H1 (cell line): ENCODE measurements around the gene HOXD11. TPM values are rescaled to one million over a fixed set of nuclear protein-coding genes. Genes with fewer than 3 reads are reported as not detected.
A peak's percentile ranks its signal among the peaks of the same experiment; 100 is the strongest.

Experiments
- ASH2L ChIP-seq: fragments of 200-600, 300-600 bp; sonication (generic); IDR thresholded peaks from one replicate; pipeline ENCODE4 v1.7.1; 2017; ENCODE audit warnings: low read length
- ATF2 ChIP-seq: IDR thresholded peaks from 2 replicates; pipeline ENCODE4 v1.6.1; 2012; ENCODE audit warnings: low read length, inconsistent platforms
- CBX8 ChIP-seq: fragments of 300-800, 300-1000 bp; sonication (generic); IDR thresholded peaks from 2 replicates; pipeline ENCODE4 v1.7.1; 2016; ENCODE audit warnings: low read depth, low read length, borderline replicate concordance
- CHD2 ChIP-seq: IDR thresholded peaks from 2 replicates; pipeline ENCODE4 v1.6.1; 2012; ENCODE audit warnings: low read length, improper control_type of control experiment
- CREB1 ChIP-seq: IDR thresholded peaks from 2 replicates; pipeline ENCODE4 v1.6.1; 2012; ENCODE audit warnings: inconsistent platforms
- CTCF ChIP-seq, 3 experiments: IDR thresholded peaks; 1 replicate in 2 of 3; 2 replicates in 1 of 3; pipeline versions ENCODE4 v1.5.1 to v1.6.1; 2011; ENCODE audit warnings: low read length in 3 of 3, mild to moderate bottlenecking in 3 of 3, inconsistent platforms in 2 of 3, low read depth in 1 of 3, moderate library complexity in 1 of 3; ENCODE audit not compliant: insufficient read depth in 1 of 3; ENCODE audit errors: control extremely low read depth in 1 of 3
- EGR1 ChIP-seq: IDR thresholded peaks from 2 replicates; pipeline ENCODE4 v1.6.1; 2011; ENCODE audit warnings: low read depth, low read length, borderline replicate concordance
- MAFK ChIP-seq: IDR thresholded peaks from 2 replicates; pipeline ENCODE4 v1.6.1; 2012; ENCODE audit warnings: low read depth, mild to moderate bottlenecking, improper control_type of control experiment, low read length
- RNF2 ChIP-seq: fragments of 200-900, 300-1000 bp; sonication (generic); IDR thresholded peaks from 2 replicates; pipeline ENCODE4 v1.7.1; 2016; ENCODE audit warnings: borderline replicate concordance, low read depth, mild to moderate bottlenecking, antibody characterized with exemption, low read length; ENCODE audit not compliant: poor library complexity, severe bottlenecking; ENCODE audit errors: missing control alignments
- RXRA ChIP-seq: IDR thresholded peaks from 2 replicates; pipeline ENCODE4 v1.6.1; 2011; ENCODE audit warnings: low read depth, mild to moderate bottlenecking, low read length, moderate library complexity; ENCODE audit not compliant: insufficient read depth
- SAP30 ChIP-seq: fragments of 300-600 bp; sonication (generic); IDR thresholded peaks from 2 replicates; pipeline ENCODE4 v1.7.1; 2012; ENCODE audit warnings: low read length, moderate library complexity, mild to moderate bottlenecking, inconsistent platforms; ENCODE audit not compliant: insufficient read depth, insufficient replicate concordance
- SIN3A ChIP-seq, 2 experiments: IDR thresholded peaks in 1 of 2; conservative IDR thresholded peaks in 1 of 2; 2 replicates each; pipeline ENCODE4 v1.6.1; 2011 to 2012; ENCODE audit warnings: low read length in 2 of 2, improper control_type of control experiment in 1 of 2, low read depth in 1 of 2, mild to moderate bottlenecking in 1 of 2
- SP1 ChIP-seq: IDR thresholded peaks from 2 replicates; pipeline ENCODE4 v1.6.1; 2011; ENCODE audit warnings: low read depth, low read length
- SP2 ChIP-seq: IDR thresholded peaks from 2 replicates; pipeline ENCODE4 v1.6.1; 2012; ENCODE audit warnings: mild to moderate bottlenecking, low read length, inconsistent platforms
- SP4 ChIP-seq: IDR thresholded peaks from 2 replicates; pipeline ENCODE4 v1.6.1; 2012; ENCODE audit warnings: low read length, inconsistent platforms
- TAF7 ChIP-seq: optimal IDR thresholded peaks from 2 replicates; pipeline ENCODE3; 2011; ENCODE audit warnings: low read depth, mild to moderate bottlenecking, inconsistent platforms, low read length, moderate library complexity, borderline replicate concordance
- TCF12 ChIP-seq: IDR thresholded peaks from 2 replicates; pipeline ENCODE4 v1.6.1; 2011; ENCODE audit warnings: low read depth, mild to moderate bottlenecking, low read length
- YY1 ChIP-seq: IDR thresholded peaks from 2 replicates; pipeline ENCODE4 v1.6.1; 2011; ENCODE audit warnings: low read depth, mild to moderate bottlenecking, low read length
- polyA plus RNA-seq, 7 experiments: library from polyadenylated mRNA; depleted of rRNA in 3 of 7; stranded (reverse) in 5 of 7; unstranded in 2 of 7; fragments of >200 nt in 5 of 7; fragments of 200-250 nt in 2 of 7; gene quantifications; 1 replicate in 5 of 7; 2 replicates in 1 of 7; 4 replicates in 1 of 7; pipeline versions ENCODE4 v1.2.1 to v1.2.3, GENCODE V29; 2011 to 2013; ENCODE audit warnings: missing spikeins in 2 of 7, mixed read lengths in 2 of 7
- total RNA-seq: library from RNA; stranded (reverse); fragmentation: NEBNext Ultra II Directional; extraction: Animal tissue kit (Norgen Biotek cat#: 25700); gene quantifications from 2 replicates; pipeline ENCODE4 v1.2.1, GENCODE V29; 2021

HOXD11 gene
- total and polyA plus RNA-seq, 2 of the 8 experiments (the other 6 are each of a cell fraction or from before 2014, with no cell fraction given): not detected

- TF ChIP-seq YY1 (no peak), MAFK (no peak), SP2 (no peak), CTCF (IDR thresholded peaks at IDR 0.05; ENCODE audit: control extremely low read depth in 1 of 3, insufficient read depth in 1 of 3, low read depth in 1 of 3, low read length in 3 of 3) (no peak), CREB1 (no peak), SP4 (no peak), SAP30 (no peak), TCF12 (no peak), SP1 (no peak), TAF7 (no peak), RXRA (no peak), RNF2 (peak; percentile 77), CHD2 (no peak), SIN3A (conservative IDR thresholded peaks at IDR 0.05 in 1 of 2, IDR thresholded peaks at IDR 0.05 in 1 of 2; ENCODE audit: low read depth in 1 of 2, low read length in 2 of 2) (no peak), ASH2L (no peak), CBX8 (peak; percentile 73; the same call in 1 of the 2 replicates), EGR1 (no peak), ATF2 (no peak)
- TF ChIP-seq, all 59 proteins: peak for 5
Measured at GRCh38 chr2:176121190-176122051, 14.3 kb downstream of the HOXD11 start (continued).
